SKM-1 treated with dmso at 0.1 percent for 144 hours (cell line): ENCODE results near the gene DAAM1.

Source experiments
- DNase-seq: peaks from one replicate; lab custom pipeline; 2025; ENCODE audit not compliant: unreplicated experiment; lab: John Stamatoyannopoulos, UW

DAAM1 gene

GRCh38 chr14:59283361-59283760, 94.9 kb downstream of the DAAM1 start:
- no peak for DNase-seq

GRCh38 chr14:59284059-59284458, 95.6 kb downstream of the DAAM1 start:
- no peak for DNase-seq

GRCh38 chr14:59292028-59292427, 103.6 kb downstream of the DAAM1 start:
- DNase-seq, result no peak

GRCh38 chr14:59292921-59293534, 104.6 kb downstream of the DAAM1 start:
- DNase-seq, result no peak

- DNase-seq, result no peak
Measured at GRCh38 chr14:59293935-59294661, 105.6 kb downstream of the DAAM1 start.

GRCh38 chr14:59294662-59294992, 106.2 kb downstream of the DAAM1 start:
- DNase-seq, result no peak

GRCh38 chr14:59295951-59296350, 107.5 kb downstream of the DAAM1 start:
- DNase-seq, result no peak

GRCh38 chr14:59296508-59296907, 108.0 kb downstream of the DAAM1 start:
- DNase-seq, result no peak

- DNase-seq, result no peak
Measured at GRCh38 chr14:59297071-59297776, 108.8 kb downstream of the DAAM1 start.

GRCh38 chr14:59299731-59300130, 111.3 kb downstream of the DAAM1 start:
- no peak for DNase-seq

- no peak for DNase-seq
Measured at GRCh38 chr14:59301354-59301753, 112.9 kb downstream of the DAAM1 start.

- no peak for DNase-seq
Measured at GRCh38 chr14:59302313-59302712, 113.8 kb downstream of the DAAM1 start.

- DNase-seq, result no peak
Measured at GRCh38 chr14:59303216-59303615, 114.7 kb downstream of the DAAM1 start.

GRCh38 chr14:59305231-59305630, 116.8 kb downstream of the DAAM1 start:
- no peak for DNase-seq

- DNase-seq, result no peak
Measured at GRCh38 chr14:59305836-59306555, 117.5 kb downstream of the DAAM1 start.

- DNase-seq, result no peak
Measured at GRCh38 chr14:59306775-59307174, 118.3 kb downstream of the DAAM1 start.

GRCh38 chr14:59308086-59308485, 119.6 kb downstream of the DAAM1 start:
- no peak for DNase-seq

GRCh38 chr14:59308673-59309072, 120.2 kb downstream of the DAAM1 start:
- DNase-seq, result no peak

GRCh38 chr14:59309291-59309900, 120.9 kb downstream of the DAAM1 start:
- no peak for DNase-seq

GRCh38 chr14:59310633-59311032, 122.2 kb downstream of the DAAM1 start:
- no peak for DNase-seq

- no peak for DNase-seq
Measured at GRCh38 chr14:59311723-59312122, 123.3 kb downstream of the DAAM1 start.
